Activated CD8-positive, alpha-beta T cell treated with anti-CD3 and anti-CD28 coated beads for 36 hours (primary cell): Measurements from ENCODE around the gene FKBP2. TPM values are rescaled to one million over a fixed set of nuclear protein-coding genes. Genes with fewer than 3 reads are reported as not detected.
A peak's percentile ranks its signal among the peaks of the same experiment; 100 is the strongest.

Experiments
- ATAC-seq: fragments of 200-7000 bp; cut with Tn5 transposase; one replicate; pipeline ENCODE4 v1.10.0; 2021; ENCODE audit warnings: mild to moderate bottlenecking, moderate library complexity
- CTCF ChIA-PET: fragments of 350-600 bp; sonication (Branson Sonifier 250); formaldehyde crosslinking; loops from one replicate; lab custom pipeline; 2021; ENCODE audit warnings: antibody characterized with exemption; lab: Charles Lee
- POLR2A ChIA-PET: fragments of 350-600 bp; sonication (Branson Sonifier 250); formaldehyde crosslinking; loops from one replicate; lab custom pipeline; 2021; ENCODE audit warnings: antibody characterized with exemption; lab: Charles Lee
- DNase-seq: peaks from one replicate; pipeline ENCODE4 v3.0.0-alpha.2; 2020
- H3K27ac Mint-ChIP-seq: one replicate; pipeline ENCODE4 v1.8.0; 2021; ENCODE audit warnings: mild to moderate bottlenecking, mixed read lengths
- H3K27me3 Mint-ChIP-seq: one replicate; pipeline ENCODE4 v1.8.0; 2021; ENCODE audit warnings: mixed read lengths
- H3K36me3 Mint-ChIP-seq: one replicate; pipeline ENCODE4 v1.8.0; 2021; ENCODE audit warnings: low read depth, mixed read lengths
- H3K4me1 Mint-ChIP-seq: one replicate; pipeline ENCODE4 v1.8.0; 2021; ENCODE audit warnings: low read depth, mixed read lengths
- H3K4me3 Mint-ChIP-seq: one replicate; pipeline ENCODE4 v1.8.0; 2021; ENCODE audit warnings: mild to moderate bottlenecking, moderate library complexity, mixed read lengths
- H3K9me3 Mint-ChIP-seq: one replicate; pipeline ENCODE4 v1.8.0; 2021; ENCODE audit warnings: mixed read lengths
- CTCF ChIP-seq: fragments of 200-600 bp; IDR thresholded peaks from one replicate; pipeline ENCODE4 v1.8.0; 2022; ENCODE audit warnings: antibody characterized with exemption, mild to moderate bottlenecking
- intact Hi-C: fragments of 100-400 bp; cut with micrococcal nuclease; formaldehyde crosslinking; loops from one replicate; pipeline ENCODE4 v1.10.0; 2022
- total RNA-seq, 2 experiments: library from RNA; stranded (reverse); gene quantifications; one replicate each; pipeline ENCODE4 v1.2.3, GENCODE V29; 2021

The FKBP2 gene
- total RNA-seq, 2 experiments from 2014 or later = 23.5 to 26.9 TPM

- DNase-seq (no peak), ATAC-seq (no peak)
- Mint-ChIP-seq H3K4me3 (no peak overlapping the region), H3K27me3 (no peaks in the 10 kb centered on the region), H3K4me1 (peaks cover 12% of the 10 kb centered on the region), H3K27ac (no peak overlapping the region), H3K36me3 (peaks cover 14% of the 10 kb centered on the region), H3K9me3 (no peaks in the 10 kb centered on the region)
- TF ChIP-seq CTCF = no peak
- intact Hi-C loops = no loop called here
- POLR2A ChIA-PET = interaction anchor here (1.7 to 2.7 kb wide), 2 partner anchors 10 to 13 kb away, joined by 6 to 14 read pairs; no protein-coding TSS in a partner anchor
- CTCF ChIA-PET = interaction anchor here (1.6 kb wide), 1 partner anchor 26 kb away, joined by 3 read pairs; the partner anchor contains the start of gene BAD
Measured at GRCh38 chr11:64258356-64258755, 17.5 kb downstream of the FKBP2 start.

DNA sequence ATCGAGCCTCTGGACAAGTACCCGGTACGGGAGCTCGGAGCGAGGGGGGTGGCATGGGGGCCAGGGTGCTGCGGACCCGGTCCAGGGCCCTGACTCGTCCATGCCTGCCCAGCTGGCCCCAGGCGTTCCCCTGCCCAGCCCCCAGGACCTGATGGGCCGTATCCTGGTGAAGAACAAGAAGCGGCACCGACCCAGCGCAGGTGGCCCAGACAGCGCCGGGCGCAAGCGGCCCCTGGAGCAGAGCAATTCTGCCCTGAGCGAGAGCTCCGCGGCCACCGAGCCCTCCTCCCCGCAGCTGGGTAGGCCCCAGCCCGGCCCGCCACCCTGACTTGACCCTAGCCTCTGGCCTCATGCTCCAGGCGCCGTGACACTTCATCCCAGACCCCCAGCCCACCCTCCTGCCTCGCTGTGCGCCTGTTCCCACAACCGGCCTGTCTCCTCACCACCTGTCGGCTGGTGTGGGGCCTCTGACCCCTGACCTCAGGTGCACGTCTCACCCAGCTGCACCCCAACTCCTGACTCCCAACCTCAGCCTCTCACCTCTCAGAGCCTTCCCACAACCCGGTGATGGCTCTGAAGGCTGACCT lies 18.1 kb downstream of the FKBP2 start:
- DNase-seq (no peak), ATAC-seq (peak; percentile 11)
- ChIA-PET POLR2A (interaction anchor here (0.6 to 2.7 kb wide), 3 partner anchors 9 to 73 kb away, joined by 4 to 14 read pairs (median 6); partner anchors contain the start of gene STIP1), CTCF (interaction anchor here (1.6 kb wide), 1 partner anchor 25 kb away, joined by 3 read pairs; the partner anchor contains the start of gene BAD)
- H3K27me3 Mint-ChIP-seq = no peaks in the 10 kb centered on the region
- peaks cover 14% of the 10 kb centered on the region for H3K36me3 Mint-ChIP-seq
- H3K27ac Mint-ChIP-seq = no peak overlapping the region
- intact Hi-C loops = no loop called here
- H3K9me3 Mint-ChIP-seq = no peaks in the 10 kb centered on the region
- TF ChIP-seq CTCF = no peak
- H3K4me1 Mint-ChIP-seq = peaks cover 12% of the 10 kb centered on the region
- no peak overlapping the region for H3K4me3 Mint-ChIP-seq

DNA sequence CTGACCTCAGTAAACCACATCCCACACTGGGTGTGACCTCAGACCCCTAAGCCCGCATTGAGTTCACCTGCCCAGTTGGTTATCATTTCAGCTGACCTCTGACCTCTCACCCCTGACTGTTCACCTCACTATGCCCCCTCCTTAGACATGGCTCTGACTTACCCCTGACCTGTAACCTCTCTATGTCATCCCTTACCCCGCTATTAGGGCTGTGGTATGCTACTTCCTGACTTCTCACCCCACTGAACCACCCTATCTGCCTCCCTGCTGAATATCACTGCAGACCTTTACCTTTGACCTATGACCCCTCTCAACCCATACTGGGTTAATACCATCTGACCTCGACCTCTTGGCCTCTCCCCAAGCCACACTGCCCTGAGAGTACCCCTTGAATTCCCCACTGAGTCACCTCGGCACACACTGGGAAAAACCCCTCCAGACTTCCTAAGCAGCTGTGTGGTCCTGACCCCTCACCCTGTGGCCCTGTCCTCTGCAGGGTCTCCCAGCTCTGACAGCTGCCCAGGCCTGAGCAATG lies 18.7 kb downstream of the FKBP2 start:
- intact Hi-C loops = no loop called here
- ATAC-seq (peak; percentile 40), DNase-seq (no peak)
- ChIA-PET POLR2A (interaction anchor here (0.6 to 2.7 kb wide), 3 partner anchors 9 to 74 kb away, joined by 4 to 14 read pairs (median 6); partner anchors contain the start of gene STIP1), CTCF (interaction anchor here (1.6 kb wide), 1 partner anchor 24 kb away, joined by 3 read pairs; the partner anchor contains the start of gene BAD)
- Mint-ChIP-seq H3K27me3 (no peaks in the 10 kb centered on the region), H3K27ac (peak overlapping the region; percentile 32), H3K4me3 (no peak overlapping the region), H3K36me3 (peaks cover 14% of the 10 kb centered on the region), H3K9me3 (no peaks in the 10 kb centered on the region), H3K4me1 (peaks cover 12% of the 10 kb centered on the region)
- TF ChIP-seq CTCF = no peak

GRCh38 chr11:64260147-64260708 lies 19.3 kb downstream of the FKBP2 start:
- peak; percentile 37 for ATAC-seq

More at GRCh38 chr11:64260147-64260708, 19.3 kb downstream of the FKBP2 start:
- peaks cover 12% of the 10 kb centered on the region for H3K4me1 Mint-ChIP-seq
- H3K27ac Mint-ChIP-seq = peak overlapping the region; percentile 32
- TF ChIP-seq CTCF = no peak
- H3K4me3 Mint-ChIP-seq = no peak overlapping the region
- no peaks in the 10 kb centered on the region for H3K27me3 Mint-ChIP-seq
- no peaks in the 10 kb centered on the region for H3K9me3 Mint-ChIP-seq
- POLR2A ChIA-PET = interaction anchor here (2.1 to 2.7 kb wide), 2 partner anchors 8 to 17 kb away, joined by 6 to 14 read pairs; no protein-coding TSS in a partner anchor
- CTCF ChIA-PET = interaction anchor here (1.8 kb wide), 1 partner anchor 9 kb away, joined by 8 read pairs; the partner anchor contains the start of gene PLCB3
- intact Hi-C loops = no loop called here
- no peak for DNase-seq
- H3K36me3 Mint-ChIP-seq = peaks cover 14% of the 10 kb centered on the region
